Measurements from ENCODE around the gene STRN4. TPM values are rescaled to one million over a fixed set of nuclear protein-coding genes. Genes with fewer than 3 reads are reported as not detected.

Gene STRN4
- total RNA-seq, 1 experiment from 2014 or later, result 162 TPM

DNA sequence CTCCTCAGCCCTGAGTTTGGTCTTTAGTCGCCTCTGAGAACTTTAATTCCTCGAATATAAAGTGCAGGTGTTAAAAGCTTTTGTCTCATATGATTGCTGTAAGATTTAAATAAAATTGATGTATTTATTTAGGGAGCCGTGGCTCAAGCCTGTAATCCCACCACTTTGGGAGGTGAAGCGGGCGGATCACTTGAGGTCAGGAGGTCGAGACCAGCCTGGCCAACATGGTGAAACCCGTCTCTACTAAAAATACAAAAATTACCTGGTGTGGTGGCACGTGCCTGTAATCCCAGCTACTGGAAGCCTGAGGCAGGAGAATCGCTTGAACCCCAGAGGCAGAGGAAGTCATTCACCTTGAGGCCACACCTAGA lies 42.7 kb upstream of the STRN4 start:
- ChIA-PET POLR2A (interaction anchor here (0.5 to 1.0 kb wide), 11 partner anchors 7 to 1589 kb away, joined by 3 to 11 read pairs (median 4); partner anchors contain the start of genes ARHGAP35, CCDC9 and FBXO46), CTCF (no interaction called here)
- Mint-ChIP-seq H3K27ac (ENCODE audit: unreplicated experiment) (no peak overlapping the region), H3K36me3 (ENCODE audit: insufficient read depth, unreplicated experiment) (peaks cover 49% of the 10 kb centered on the region), H3K4me1 (ENCODE audit: low read depth, unreplicated experiment) (peaks cover 37% of the 10 kb centered on the region), H3K27me3 (ENCODE audit: insufficient read depth, unreplicated experiment) (no peaks in the 10 kb centered on the region), H3K4me3 (ENCODE audit: unreplicated experiment) (peak overlapping the region; percentile 37), H3K9me3 (ENCODE audit: unreplicated experiment) (no peaks in the 10 kb centered on the region)
- Histone ChIP-seq H3K9me3 (no peaks in the 10 kb centered on the region), H3K36me3 (ENCODE audit: control insufficient read depth, insufficient read depth, low read length) (peaks cover 7% of the 10 kb centered on the region), H3K4me3 (ENCODE audit: low read depth, low read length) (no peak overlapping the region), H3K4me1 (peaks cover 29% of the 10 kb centered on the region), H3K27me3 (replicated peaks; ENCODE audit: control insufficient read depth, insufficient read depth, low read length) (no peaks in the 10 kb centered on the region)
- BruUV-seq (replicated peaks), result no TSS peak
- DNase-seq, result no peak
- intact Hi-C loops (cut with micrococcal nuclease; ENCODE audit: unreplicated experiment), result loop anchor here (1.0 to 2.0 kb wide), 2 partner anchors 14 to 62 kb away; partner anchors contain the start of gene AP2S1
- TF ChIP-seq, protein P1, sequence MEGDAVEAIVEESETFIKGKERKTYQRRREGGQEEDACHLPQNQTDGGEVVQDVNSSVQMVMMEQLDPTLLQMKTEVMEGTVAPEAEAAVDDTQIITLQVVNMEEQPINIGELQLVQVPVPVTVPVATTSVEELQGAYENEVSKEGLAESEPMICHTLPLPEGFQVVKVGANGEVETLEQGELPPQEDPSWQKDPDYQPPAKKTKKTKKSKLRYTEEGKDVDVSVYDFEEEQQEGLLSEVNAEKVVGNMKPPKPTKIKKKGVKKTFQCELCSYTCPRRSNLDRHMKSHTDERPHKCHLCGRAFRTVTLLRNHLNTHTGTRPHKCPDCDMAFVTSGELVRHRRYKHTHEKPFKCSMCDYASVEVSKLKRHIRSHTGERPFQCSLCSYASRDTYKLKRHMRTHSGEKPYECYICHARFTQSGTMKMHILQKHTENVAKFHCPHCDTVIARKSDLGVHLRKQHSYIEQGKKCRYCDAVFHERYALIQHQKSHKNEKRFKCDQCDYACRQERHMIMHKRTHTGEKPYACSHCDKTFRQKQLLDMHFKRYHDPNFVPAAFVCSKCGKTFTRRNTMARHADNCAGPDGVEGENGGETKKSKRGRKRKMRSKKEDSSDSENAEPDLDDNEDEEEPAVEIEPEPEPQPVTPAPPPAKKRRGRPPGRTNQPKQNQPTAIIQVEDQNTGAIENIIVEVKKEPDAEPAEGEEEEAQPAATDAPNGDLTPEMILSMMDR (IDR thresholded peaks at IDR 0.05; ENCODE audit: insufficient read depth in 1 of 2, low read depth in 1 of 2, low read length in 1 of 2, severe bottlenecking in 1 of 2, unreplicated experiment in 1 of 2), result no peak

DNA sequence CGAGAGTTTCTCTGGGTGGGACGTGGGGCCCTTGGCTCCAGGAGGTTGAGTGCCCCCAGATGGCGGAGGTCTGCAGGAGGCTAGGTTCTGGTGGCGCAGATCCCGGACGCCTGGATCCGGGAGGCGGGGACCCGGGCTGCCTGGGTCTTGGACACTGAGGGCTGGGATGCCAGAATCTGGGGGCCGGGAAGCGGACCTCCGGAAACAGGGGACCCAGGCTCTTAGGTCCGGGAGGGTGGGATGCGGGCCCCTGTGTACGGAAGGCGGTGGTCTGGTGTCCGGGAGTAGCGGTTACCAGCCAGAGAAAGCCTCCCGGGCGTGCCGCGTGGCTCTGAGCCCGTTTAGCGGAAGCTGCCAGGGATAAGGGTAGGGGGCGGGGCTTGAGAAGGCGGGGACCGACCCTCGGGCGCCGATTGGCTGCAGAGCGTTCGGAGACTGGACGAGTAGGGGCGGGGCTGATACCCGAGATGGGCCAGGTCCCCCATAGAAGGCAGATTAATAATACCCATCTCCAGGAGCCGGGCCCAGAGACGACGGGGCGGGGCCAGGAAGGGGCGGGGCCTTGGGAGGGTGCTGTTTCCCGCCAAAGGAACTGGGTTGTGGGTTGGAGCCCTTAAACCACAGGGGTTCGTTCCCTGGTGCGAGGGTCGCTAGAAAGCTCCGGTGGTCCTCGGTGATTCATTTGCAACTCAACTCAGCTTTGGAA lies 42.2 kb upstream of the STRN4 start, which contains the start of gene SLC1A5:
Gene SLC1A5 (minus strand): TSS at position 333 of the 706 bp plus-strand sequence. CDS start 629 bp downstream, outside the sequence.
- H3K4me3 ChIP-seq (ENCODE audit: low read depth, low read length), result peak within 1 kb of the TSS; percentile 84
- CTCF ChIA-PET, result interaction anchor here (0.7 kb wide), 1 partner anchor 42 kb away, joined by 3 read pairs; no protein-coding TSS in a partner anchor
- no peaks in the 10 kb centered on the region for H3K9me3 ChIP-seq
- intact Hi-C loops (cut with micrococcal nuclease; ENCODE audit: unreplicated experiment), result loop anchor here (1.0 to 2.0 kb wide), 2 partner anchors 15 to 62 kb away; partner anchors contain the start of gene AP2S1
- Mint-ChIP-seq H3K9me3 (ENCODE audit: unreplicated experiment) (no peaks in the 10 kb centered on the region), H3K27ac (ENCODE audit: unreplicated experiment) (peak within 1 kb of the TSS; percentile 99), H3K36me3 (ENCODE audit: insufficient read depth, unreplicated experiment) (peaks cover 54% of the 10 kb centered on the region), H3K4me1 (ENCODE audit: low read depth, unreplicated experiment) (peaks cover 42% of the 10 kb centered on the region), H3K4me3 (ENCODE audit: unreplicated experiment) (peak within 1 kb of the TSS; percentile 99), H3K27me3 (ENCODE audit: insufficient read depth, unreplicated experiment) (no peaks in the 10 kb centered on the region)
- H3K4me1 ChIP-seq, result peaks cover 34% of the 10 kb centered on the region
- POLR2A ChIA-PET, result interaction anchor here (0.5 to 1.0 kb wide), 12 partner anchors 8 to 1589 kb away, joined by 3 to 11 read pairs (median 4); partner anchors contain the start of genes ARHGAP35, CCDC9 and FBXO46
- DNase-seq, result peak; percentile 99
- TF ChIP-seq, protein P1 (IDR thresholded peaks at IDR 0.05; ENCODE audit: insufficient read depth in 1 of 2, low read depth in 1 of 2, low read length in 1 of 2, severe bottlenecking in 1 of 2, unreplicated experiment in 1 of 2), result no peak
- H3K27me3 ChIP-seq (replicated peaks; ENCODE audit: control insufficient read depth, insufficient read depth, low read length), result no peaks in the 10 kb centered on the region
- peaks cover 10% of the 10 kb centered on the region for H3K36me3 ChIP-seq (ENCODE audit: control insufficient read depth, insufficient read depth, low read length)
- BruUV-seq (replicated peaks), result no TSS peak

DNA sequence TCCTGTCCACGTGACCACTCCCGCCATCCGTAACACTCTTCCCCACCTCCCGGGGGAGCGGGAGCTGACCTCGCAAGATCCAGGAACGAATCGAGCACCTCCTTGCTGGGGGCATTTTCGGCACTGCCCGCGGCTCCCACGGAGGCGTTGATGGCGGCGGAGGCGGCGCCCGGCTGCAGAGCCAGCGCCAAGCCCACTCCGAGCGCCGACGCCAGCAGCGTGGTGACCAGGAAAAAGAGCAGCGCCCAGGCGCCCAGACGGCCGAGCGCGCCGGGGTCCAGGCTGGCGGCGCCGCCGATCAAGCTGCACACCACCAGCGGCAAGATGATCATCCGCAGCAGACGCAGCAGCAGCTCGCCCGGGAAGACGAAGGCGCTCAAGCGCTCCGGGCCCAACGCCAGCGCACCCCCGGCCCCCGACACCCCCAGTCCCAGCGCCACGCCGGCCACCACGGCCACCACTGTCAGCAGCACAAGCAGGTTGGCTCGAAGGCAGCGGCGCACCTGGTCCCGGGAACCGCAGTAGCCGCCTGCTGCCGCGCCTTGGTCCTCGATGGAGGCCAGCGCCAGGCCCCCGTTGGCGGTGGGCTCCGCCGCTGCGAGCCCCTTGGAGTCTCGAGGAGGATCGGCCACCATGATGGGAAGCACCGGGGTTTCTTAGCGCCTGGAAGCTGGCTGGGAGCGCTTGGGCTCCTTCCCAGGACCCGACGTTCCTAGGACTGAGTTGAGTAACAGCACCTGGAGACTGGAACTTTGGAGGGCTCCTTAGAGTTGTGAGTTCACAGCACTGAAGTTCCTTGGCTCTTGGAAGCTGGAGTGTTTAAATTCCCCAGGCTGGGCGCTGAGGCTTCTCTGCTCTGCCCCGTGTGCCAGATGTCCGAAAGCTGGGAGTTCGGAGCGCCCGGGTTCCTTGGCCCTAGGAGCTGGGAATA lies 41.3 kb upstream of the STRN4 start:
- DNase-seq, result peak; percentile 79 to 81
- CTCF ChIA-PET, result interaction anchor here (0.5 to 1.2 kb wide), 3 partner anchors 11 to 392 kb away, joined by 3 read pairs; no protein-coding TSS in a partner anchor
- Mint-ChIP-seq H3K4me3 (ENCODE audit: unreplicated experiment) (peak overlapping the region; percentile 99), H3K36me3 (ENCODE audit: insufficient read depth, unreplicated experiment) (peaks cover 63% of the 10 kb centered on the region), H3K4me1 (ENCODE audit: low read depth, unreplicated experiment) (peaks cover 49% of the 10 kb centered on the region), H3K9me3 (ENCODE audit: unreplicated experiment) (no peaks in the 10 kb centered on the region), H3K27ac (ENCODE audit: unreplicated experiment) (peak overlapping the region; percentile 99), H3K27me3 (ENCODE audit: insufficient read depth, unreplicated experiment) (no peaks in the 10 kb centered on the region)
- Histone ChIP-seq H3K36me3 (ENCODE audit: control insufficient read depth, insufficient read depth, low read length) (peaks cover 13% of the 10 kb centered on the region), H3K9me3 (no peaks in the 10 kb centered on the region), H3K27me3 (replicated peaks; ENCODE audit: control insufficient read depth, insufficient read depth, low read length) (no peaks in the 10 kb centered on the region), H3K4me1 (peaks cover 31% of the 10 kb centered on the region), H3K4me3 (ENCODE audit: low read depth, low read length) (peak overlapping the region; percentile 84)
- TF ChIP-seq, protein P1 (IDR thresholded peaks at IDR 0.05; ENCODE audit: insufficient read depth in 1 of 2, low read depth in 1 of 2, low read length in 1 of 2, severe bottlenecking in 1 of 2, unreplicated experiment in 1 of 2), result no peak
- TSS peak; percentile 53 for BruUV-seq (replicated peaks)
- POLR2A ChIA-PET, result interaction anchor here (0.7 to 1.0 kb wide), 2 partner anchors 16 to 73 kb away, joined by 3 read pairs; no protein-coding TSS in a partner anchor
- intact Hi-C loops (cut with micrococcal nuclease; ENCODE audit: unreplicated experiment), result loop anchor here (1.0 to 2.0 kb wide), 3 partner anchors 16 to 63 kb away; partner anchors contain the start of gene AP2S1

Data from Caco-2 (cell line).